ENCODE data around the gene TREH. TPM values are rescaled to one million over a fixed set of nuclear protein-coding genes. Genes with fewer than 3 reads are reported as not detected.
"Not testable (repeated sequence)": the region's sequence is repeated elsewhere in the genome, so short reads cannot be mapped to it uniquely, and the experiment has no call there.

The TREH gene
- total RNA-seq, 1 experiment from 2014 or later = not detected

DNA sequence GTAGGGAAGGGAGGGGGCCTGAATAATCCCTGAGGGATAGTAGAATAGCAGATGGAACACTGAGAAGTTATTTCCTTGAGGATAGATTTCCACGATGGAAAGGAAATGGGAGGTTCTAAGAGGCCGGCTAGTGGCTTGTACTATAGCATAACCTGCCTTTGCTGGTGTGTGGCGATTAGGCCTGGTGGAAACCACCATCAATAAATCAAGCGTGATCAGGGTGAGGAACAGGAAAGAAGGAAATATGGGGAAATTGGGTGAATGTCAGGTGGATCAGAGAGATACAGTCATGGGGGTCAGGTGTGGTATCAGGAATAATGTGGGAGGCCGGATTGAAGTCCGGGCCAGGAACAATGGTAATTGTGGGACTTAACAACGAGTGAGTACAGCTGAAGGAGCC, 39.1 kb upstream of the TREH start:
- ChIA-PET POLR2A (interaction anchor here (0.6 to 1.5 kb wide), 4 partner anchors 26 to 134 kb away, joined by 3 to 8 read pairs (median 4); no protein-coding TSS in a partner anchor), CTCF (interaction anchor here (1.0 kb wide), 1 partner anchor 27 kb away, joined by 4 read pairs; no protein-coding TSS in a partner anchor)
- Mint-ChIP-seq H3K36me3 (ENCODE audit: insufficient read depth, unreplicated experiment) (peaks cover 11% of the 10 kb centered on the region), H3K4me3 (ENCODE audit: unreplicated experiment) (peak overlapping the region; percentile 58), H3K27ac (ENCODE audit: low read depth, unreplicated experiment) (peak overlapping the region; percentile 83), H3K4me1 (ENCODE audit: insufficient read depth, unreplicated experiment) (peaks cover 37% of the 10 kb centered on the region)
- H3K27me3 Mint-ChIP-seq (ENCODE audit: insufficient read depth, unreplicated experiment); intact Hi-C loops (cut with micrococcal nuclease); DNase-seq (ENCODE audit: unreplicated experiment); H3K9me3 Mint-ChIP-seq (ENCODE audit: unreplicated experiment); BruUV-seq (replicated peaks): not testable (repeated sequence)

- H3K9me3 Mint-ChIP-seq (ENCODE audit: unreplicated experiment); DNase-seq (ENCODE audit: unreplicated experiment); intact Hi-C loops (cut with micrococcal nuclease); H3K27me3 Mint-ChIP-seq (ENCODE audit: insufficient read depth, unreplicated experiment); BruUV-seq (replicated peaks); H3K27ac Mint-ChIP-seq (ENCODE audit: low read depth, unreplicated experiment): not testable (repeated sequence)
- CTCF ChIA-PET = interaction anchor here (1.0 kb wide), 1 partner anchor 27 kb away, joined by 4 read pairs; no protein-coding TSS in a partner anchor
- Mint-ChIP-seq H3K36me3 (ENCODE audit: insufficient read depth, unreplicated experiment) (peaks cover 11% of the 10 kb centered on the region), H3K4me1 (ENCODE audit: insufficient read depth, unreplicated experiment) (peaks cover 37% of the 10 kb centered on the region), H3K4me3 (ENCODE audit: unreplicated experiment) (peak overlapping the region; percentile 58)
- POLR2A ChIA-PET = interaction anchor here (0.7 to 1.5 kb wide), 3 partner anchors 25 to 30 kb away, joined by 3 to 8 read pairs (median 5); no protein-coding TSS in a partner anchor
These were observed 38.3 kb upstream of the TREH start for GRCh38 chr11:118717733-118718132.

DNA sequence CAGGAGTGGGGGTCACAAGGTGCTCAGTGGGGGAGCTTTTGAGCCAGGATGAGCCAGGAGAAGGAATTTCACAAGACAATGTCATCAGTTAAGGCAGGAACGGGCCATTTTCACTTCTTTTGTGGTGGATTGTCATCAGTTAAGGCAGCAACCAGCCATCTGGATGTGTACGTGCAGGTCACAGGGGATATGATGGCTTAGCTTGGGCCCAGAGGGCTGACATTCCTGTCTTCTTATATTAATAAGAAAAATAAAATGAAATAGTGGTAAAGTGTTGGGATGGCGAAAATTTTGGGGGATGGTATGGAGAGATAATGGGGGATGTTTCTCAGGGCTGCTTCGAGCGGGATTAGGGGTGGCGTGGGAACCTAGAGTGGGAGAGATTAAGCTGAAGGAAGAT, 37.8 kb upstream of the TREH start:
- peaks cover 11% of the 10 kb centered on the region for H3K36me3 Mint-ChIP-seq (ENCODE audit: insufficient read depth, unreplicated experiment)
- BruUV-seq (replicated peaks) = not testable (repeated sequence)

GRCh38 chr11:118715837-118716260, 36.4 kb upstream of the TREH start:
- TF ChIP-seq, protein P1, sequence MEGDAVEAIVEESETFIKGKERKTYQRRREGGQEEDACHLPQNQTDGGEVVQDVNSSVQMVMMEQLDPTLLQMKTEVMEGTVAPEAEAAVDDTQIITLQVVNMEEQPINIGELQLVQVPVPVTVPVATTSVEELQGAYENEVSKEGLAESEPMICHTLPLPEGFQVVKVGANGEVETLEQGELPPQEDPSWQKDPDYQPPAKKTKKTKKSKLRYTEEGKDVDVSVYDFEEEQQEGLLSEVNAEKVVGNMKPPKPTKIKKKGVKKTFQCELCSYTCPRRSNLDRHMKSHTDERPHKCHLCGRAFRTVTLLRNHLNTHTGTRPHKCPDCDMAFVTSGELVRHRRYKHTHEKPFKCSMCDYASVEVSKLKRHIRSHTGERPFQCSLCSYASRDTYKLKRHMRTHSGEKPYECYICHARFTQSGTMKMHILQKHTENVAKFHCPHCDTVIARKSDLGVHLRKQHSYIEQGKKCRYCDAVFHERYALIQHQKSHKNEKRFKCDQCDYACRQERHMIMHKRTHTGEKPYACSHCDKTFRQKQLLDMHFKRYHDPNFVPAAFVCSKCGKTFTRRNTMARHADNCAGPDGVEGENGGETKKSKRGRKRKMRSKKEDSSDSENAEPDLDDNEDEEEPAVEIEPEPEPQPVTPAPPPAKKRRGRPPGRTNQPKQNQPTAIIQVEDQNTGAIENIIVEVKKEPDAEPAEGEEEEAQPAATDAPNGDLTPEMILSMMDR (IDR thresholded peaks at IDR 0.05; ENCODE audit: unreplicated experiment) = no peak
- no TSS peak for BruUV-seq (replicated peaks)
- Mint-ChIP-seq H3K4me3 (ENCODE audit: unreplicated experiment) (no peak overlapping the region), H3K36me3 (ENCODE audit: insufficient read depth, unreplicated experiment) (peaks cover 11% of the 10 kb centered on the region), H3K4me1 (ENCODE audit: insufficient read depth, unreplicated experiment) (peaks cover 35% of the 10 kb centered on the region), H3K9me3 (ENCODE audit: unreplicated experiment) (no peaks in the 10 kb centered on the region), H3K27me3 (ENCODE audit: insufficient read depth, unreplicated experiment) (no peaks in the 10 kb centered on the region), H3K27ac (ENCODE audit: low read depth, unreplicated experiment) (no peak overlapping the region)
- ChIA-PET POLR2A (interaction anchor here (0.6 to 2.2 kb wide), 8 partner anchors 10 to 303 kb away, joined by 3 to 11 read pairs (median 3); partner anchors contain the start of gene TRAPPC4), CTCF (interaction anchor here (0.6 to 1.3 kb wide), 3 partner anchors 26 to 1130 kb away, joined by 3 to 6 read pairs (median 3); no protein-coding TSS in a partner anchor)
- peak; percentile 28 for DNase-seq (ENCODE audit: unreplicated experiment)
- intact Hi-C loops (cut with micrococcal nuclease) = no loop called here

More for the DNA sequence above, 37.8 kb upstream of the TREH start:
- H3K4me3 Mint-ChIP-seq (ENCODE audit: unreplicated experiment); H3K27ac Mint-ChIP-seq (ENCODE audit: low read depth, unreplicated experiment); CTCF ChIA-PET; H3K27me3 Mint-ChIP-seq (ENCODE audit: insufficient read depth, unreplicated experiment); intact Hi-C loops (cut with micrococcal nuclease); H3K9me3 Mint-ChIP-seq (ENCODE audit: unreplicated experiment); DNase-seq (ENCODE audit: unreplicated experiment): not testable (repeated sequence)
- H3K4me1 Mint-ChIP-seq (ENCODE audit: insufficient read depth, unreplicated experiment) = peaks cover 37% of the 10 kb centered on the region
- POLR2A ChIA-PET = interaction anchor here (2.2 kb wide), 1 partner anchor 12 kb away, joined by 9 read pairs; no protein-coding TSS in a partner anchor

DNA sequence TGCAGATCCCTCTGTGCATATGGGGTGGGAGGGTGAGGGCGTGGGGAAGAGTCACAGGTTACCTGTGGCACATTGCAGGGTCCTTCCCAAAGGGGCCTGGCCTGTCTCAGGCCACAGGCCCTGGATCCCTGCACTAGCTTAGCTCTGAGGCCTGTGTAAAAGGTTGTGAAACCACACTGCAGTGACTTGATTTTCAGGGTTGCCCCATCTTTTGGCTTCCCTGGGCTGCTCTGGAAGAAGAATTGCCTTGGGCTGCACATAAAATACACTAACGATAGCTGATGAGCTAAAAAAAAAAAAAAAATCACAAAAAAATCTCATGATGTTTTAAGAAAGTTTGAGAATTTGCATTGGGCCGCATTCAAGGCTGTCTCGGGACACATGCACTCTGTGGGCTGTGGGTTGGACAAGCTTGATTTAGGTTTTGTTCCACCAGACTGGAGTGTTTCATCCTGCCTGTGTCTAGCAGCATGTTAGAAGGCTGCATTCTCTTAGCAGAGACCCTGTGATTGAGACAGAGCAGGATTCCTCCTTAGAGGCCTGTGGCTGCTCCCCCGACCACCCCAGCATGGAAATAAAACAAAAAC, 35.9 kb upstream of the TREH start:
- Mint-ChIP-seq H3K4me1 (ENCODE audit: insufficient read depth, unreplicated experiment) (peaks cover 30% of the 10 kb centered on the region), H3K4me3 (ENCODE audit: unreplicated experiment) (no peak overlapping the region), H3K27me3 (ENCODE audit: insufficient read depth, unreplicated experiment) (no peaks in the 10 kb centered on the region), H3K36me3 (ENCODE audit: insufficient read depth, unreplicated experiment) (peaks cover 11% of the 10 kb centered on the region), H3K9me3 (ENCODE audit: unreplicated experiment) (no peaks in the 10 kb centered on the region), H3K27ac (ENCODE audit: low read depth, unreplicated experiment) (no peak overlapping the region)
- TF ChIP-seq, protein P1 (IDR thresholded peaks at IDR 0.05; ENCODE audit: unreplicated experiment) = no peak
- intact Hi-C loops (cut with micrococcal nuclease) = no loop called here
- peak; percentile 25 for DNase-seq (ENCODE audit: unreplicated experiment)
- no TSS peak for BruUV-seq (replicated peaks)
- POLR2A ChIA-PET = interaction anchor here (0.6 to 2.2 kb wide), 9 partner anchors 10 to 304 kb away, joined by 3 to 11 read pairs (median 3); partner anchors contain the start of gene TRAPPC4
- CTCF ChIA-PET = interaction anchor here (0.6 to 1.3 kb wide), 2 partner anchors 26 to 195 kb away, joined by 3 to 6 read pairs; no protein-coding TSS in a partner anchor
